ENCODE data around the gene APOL1. TPM values are rescaled to one million over a fixed set of nuclear protein-coding genes. Genes with fewer than 3 reads are reported as not detected.

The APOL1 gene
- total RNA-seq, 1 donor = 38.7 TPM

- no peak for TF ChIP-seq CTCF (IDR thresholded peaks at IDR 0.05; ENCODE audit: extremely low read depth, low read depth, low read length)
- no peak overlapping the region for H2AFZ ChIP-seq (ENCODE audit: low read length)
- H3K9me3 ChIP-seq (ENCODE audit: low read depth, low read length) = no peaks in the 10 kb centered on the region
- peaks cover 76% of the 10 kb centered on the region for H4K20me1 ChIP-seq (ENCODE audit: insufficient read depth, low read length)
- peak overlapping the region; percentile 65 for H3K27ac ChIP-seq (ENCODE audit: low read depth, low read length)
- H3K4me1 ChIP-seq (ENCODE audit: insufficient read depth, low read length) = no peaks in the 10 kb centered on the region
- H3K4me2 ChIP-seq (ENCODE audit: insufficient read depth, low read length) = no peak overlapping the region
- H3K4me3 ChIP-seq (ENCODE audit: insufficient read depth, low read length) = no peak overlapping the region
- no peaks in the 10 kb centered on the region for H3K27me3 ChIP-seq (ENCODE audit: insufficient read depth, low read length)
- H3K79me2 ChIP-seq (ENCODE audit: insufficient read depth, low read length) = peaks cover 56% of the 10 kb centered on the region
- peaks cover 93% of the 10 kb centered on the region for H3K36me3 ChIP-seq (ENCODE audit: insufficient read depth, low read length)
- peak; percentile 21 for DNase-seq (ENCODE audit: insufficient read length, low spot score, missing footprints)
These were observed 32.6 kb downstream of the APOL1 start for GRCh38 chr22:36285545-36285944.

GRCh38 chr22:36286096-36286957 is 33.4 kb downstream of the APOL1 start:
- Histone ChIP-seq H3K27me3 (ENCODE audit: insufficient read depth, low read length) (no peaks in the 10 kb centered on the region), H3K36me3 (ENCODE audit: insufficient read depth, low read length) (peaks cover 86% of the 10 kb centered on the region), H3K9me3 (ENCODE audit: low read depth, low read length) (no peaks in the 10 kb centered on the region), H3K4me2 (ENCODE audit: insufficient read depth, low read length) (no peak overlapping the region), H3K4me1 (ENCODE audit: insufficient read depth, low read length) (no peaks in the 10 kb centered on the region), H4K20me1 (ENCODE audit: insufficient read depth, low read length) (peaks cover 72% of the 10 kb centered on the region), H3K79me2 (ENCODE audit: insufficient read depth, low read length) (peaks cover 56% of the 10 kb centered on the region), H3K27ac (ENCODE audit: low read depth, low read length) (peak overlapping the region; percentile 65), H3K4me3 (ENCODE audit: insufficient read depth, low read length) (no peak overlapping the region), H2AFZ (ENCODE audit: low read length) (no peak overlapping the region)
- DNase-seq (ENCODE audit: insufficient read length, low spot score, missing footprints) = peak; percentile 99
- peak; percentile 84 for TF ChIP-seq CTCF (IDR thresholded peaks at IDR 0.05; ENCODE audit: extremely low read depth, low read depth, low read length)

- Histone ChIP-seq H3K79me2 (ENCODE audit: insufficient read depth, low read length) (peaks cover 67% of the 10 kb centered on the region), H3K27ac (ENCODE audit: low read depth, low read length) (no peak overlapping the region), H4K20me1 (ENCODE audit: insufficient read depth, low read length) (peaks cover 69% of the 10 kb centered on the region), H2AFZ (ENCODE audit: low read length) (no peak overlapping the region), H3K4me1 (ENCODE audit: insufficient read depth, low read length) (no peaks in the 10 kb centered on the region), H3K27me3 (ENCODE audit: insufficient read depth, low read length) (no peaks in the 10 kb centered on the region), H3K9me3 (ENCODE audit: low read depth, low read length) (no peaks in the 10 kb centered on the region), H3K36me3 (ENCODE audit: insufficient read depth, low read length) (peaks cover 85% of the 10 kb centered on the region), H3K4me2 (ENCODE audit: insufficient read depth, low read length) (no peak overlapping the region), H3K4me3 (ENCODE audit: insufficient read depth, low read length) (no peak overlapping the region)
- DNase-seq (ENCODE audit: insufficient read length, low spot score, missing footprints) = peak; percentile 81
- TF ChIP-seq CTCF (IDR thresholded peaks at IDR 0.05; ENCODE audit: extremely low read depth, low read depth, low read length) = no peak
These were observed 35.1 kb downstream of the APOL1 start for GRCh38 chr22:36287881-36288515.
